ENCODE results near the gene RNF208. TPM values are rescaled to one million over a fixed set of nuclear protein-coding genes. Genes with fewer than 3 reads are reported as not detected.

Gene RNF208
- total RNA-seq, 1 donor from 2014 or later, result 12.1 TPM

DNA sequence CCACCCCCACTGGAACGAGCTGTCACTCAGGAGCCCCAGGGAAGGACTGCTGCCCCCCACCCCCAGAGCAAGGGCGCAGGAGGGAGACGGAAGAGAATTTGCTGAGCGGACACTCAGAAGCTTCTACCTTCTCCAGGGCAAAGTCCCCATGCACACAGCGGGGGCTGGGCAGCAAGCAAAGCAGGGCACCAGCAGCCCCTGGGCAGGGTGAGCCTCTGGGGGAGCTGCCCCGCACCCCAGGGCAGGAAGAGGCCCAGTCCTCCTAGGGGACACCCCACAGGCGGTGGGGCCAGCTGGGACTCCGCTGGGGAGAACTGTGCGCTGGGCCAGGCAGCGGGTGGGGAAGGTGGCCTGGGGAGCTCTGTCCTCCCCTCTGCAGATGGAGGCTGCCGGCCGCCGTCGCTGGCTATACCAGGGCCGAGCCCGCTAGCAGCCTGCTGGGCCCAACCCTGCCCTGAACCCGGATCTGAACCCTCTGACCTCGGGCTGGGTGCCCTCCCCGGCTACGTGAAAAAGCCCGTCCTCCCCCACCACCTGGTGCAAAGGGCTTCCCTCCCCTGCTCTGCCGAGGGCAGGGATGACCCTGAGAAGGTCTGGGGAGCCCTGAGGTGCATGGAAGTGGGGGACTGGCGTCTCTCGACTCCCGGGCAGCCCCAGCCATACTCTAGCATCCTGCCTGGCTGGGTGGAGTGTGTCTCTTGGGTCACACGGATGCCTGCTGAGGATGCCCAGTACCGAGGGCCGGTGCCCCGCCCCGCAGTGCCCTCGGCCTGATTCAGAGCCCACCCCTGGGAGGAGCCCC lies 8.1 kb upstream of the RNF208 start:
- TF ChIP-seq CTCF (conservative IDR thresholded peaks at IDR 0.05), result no peak
- Mint-ChIP-seq H3K27ac (no peak overlapping the region), H3K4me1 (ENCODE audit: unreplicated experiment) (peaks cover 5% of the 10 kb centered on the region)

DNA sequence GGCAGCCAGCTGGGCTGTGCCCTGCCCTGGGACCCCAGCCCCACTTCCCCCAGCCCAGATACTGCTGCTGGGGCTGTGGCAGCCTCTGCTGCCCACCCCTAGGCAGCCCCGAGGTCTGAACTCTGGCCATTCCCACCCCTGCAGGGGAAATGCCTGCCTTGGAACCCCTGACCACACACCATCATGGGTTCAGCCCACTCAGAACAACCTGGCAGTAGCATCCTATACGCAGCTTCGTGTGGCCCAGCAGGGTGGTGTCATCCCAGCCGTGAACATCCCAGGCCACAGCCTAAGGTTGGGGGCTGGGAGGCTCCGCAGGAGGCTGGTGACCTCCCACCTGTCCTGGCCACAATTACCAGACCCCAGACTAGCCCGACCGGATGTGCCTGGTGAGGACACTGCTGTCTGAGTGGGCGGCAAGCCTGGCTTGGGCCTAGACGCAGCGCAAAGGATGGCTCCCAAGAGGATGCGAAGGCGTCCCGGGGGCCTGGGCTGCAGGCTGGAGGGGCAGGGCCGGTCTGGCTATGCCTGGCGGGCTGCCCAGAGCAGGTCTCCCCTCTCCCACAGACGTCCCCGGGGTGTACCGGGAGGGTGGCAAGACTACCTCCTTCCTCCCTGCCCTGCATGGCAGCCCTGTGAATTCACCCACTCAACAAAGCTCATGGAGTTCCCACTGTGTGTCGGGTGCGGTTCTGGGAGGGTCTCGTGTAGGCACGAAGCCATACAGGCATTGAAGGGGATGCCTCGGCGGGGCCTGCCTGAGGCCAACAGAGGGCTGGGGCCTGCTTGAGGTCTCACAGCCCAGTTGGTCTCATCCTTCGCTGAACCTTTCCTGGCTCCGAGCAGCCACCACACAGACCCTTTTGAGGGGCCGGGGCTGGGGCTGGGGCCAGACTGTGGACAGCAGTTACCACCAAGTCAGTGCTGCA lies 7.2 kb upstream of the RNF208 start:
- Mint-ChIP-seq H3K27ac (no peak overlapping the region), H3K36me3 (no peaks in the 10 kb centered on the region), H3K4me1 (ENCODE audit: unreplicated experiment) (peaks cover 5% of the 10 kb centered on the region), H3K4me3 (no peak overlapping the region), H3K9me3 (no peaks in the 10 kb centered on the region), H3K27me3 (peaks cover 3% of the 10 kb centered on the region)
- no peak for TF ChIP-seq CTCF (conservative IDR thresholded peaks at IDR 0.05)
- DNase-seq (ENCODE audit: extremely low spot score, unreplicated experiment), result no peak

More for the DNA sequence above, 8.1 kb upstream of the RNF208 start:
- DNase-seq (ENCODE audit: extremely low spot score, unreplicated experiment), result no peak
- Mint-ChIP-seq H3K27me3 (peaks cover 3% of the 10 kb centered on the region), H3K36me3 (no peaks in the 10 kb centered on the region), H3K9me3 (no peaks in the 10 kb centered on the region), H3K4me3 (no peak overlapping the region)

DNA sequence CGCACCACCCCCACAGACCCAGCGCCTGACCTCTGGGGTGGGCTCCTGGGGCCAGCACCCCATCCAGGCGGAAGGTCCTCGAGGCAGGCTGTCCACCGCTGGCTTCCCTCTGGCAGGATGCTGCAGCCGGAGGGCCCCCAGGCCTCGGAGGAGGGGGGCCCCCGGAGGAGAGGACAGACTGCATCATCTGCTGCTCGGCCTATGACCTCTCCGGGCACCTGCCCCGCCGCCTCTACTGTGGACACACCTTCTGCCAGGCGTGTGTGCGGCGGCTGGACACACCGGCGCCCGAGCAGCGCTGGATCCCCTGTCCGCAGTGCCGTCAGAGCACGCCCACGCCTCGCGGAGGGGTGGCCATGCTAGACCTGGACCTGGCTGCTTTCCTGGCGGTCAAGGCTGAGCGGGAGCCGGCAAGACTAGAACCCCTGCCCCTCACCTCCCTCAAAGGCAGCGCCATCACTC lies 6.5 kb upstream of the RNF208 start:
- Mint-ChIP-seq H3K4me3 (no peak overlapping the region), H3K9me3 (no peaks in the 10 kb centered on the region), H3K27me3 (peaks cover 3% of the 10 kb centered on the region), H3K27ac (no peak overlapping the region), H3K4me1 (ENCODE audit: unreplicated experiment) (peaks cover 5% of the 10 kb centered on the region), H3K36me3 (no peaks in the 10 kb centered on the region)
- DNase-seq (ENCODE audit: extremely low spot score, unreplicated experiment), result no peak
- no peak for TF ChIP-seq CTCF (conservative IDR thresholded peaks at IDR 0.05)

GRCh38 chr9:137227853-137228505 lies 5.9 kb upstream of the RNF208 start:
- Mint-ChIP-seq H3K4me3 (peak overlapping the region; percentile 75), H3K9me3 (no peaks in the 10 kb centered on the region), H3K27me3 (peaks cover 3% of the 10 kb centered on the region), H3K36me3 (no peaks in the 10 kb centered on the region), H3K4me1 (ENCODE audit: unreplicated experiment) (peaks cover 5% of the 10 kb centered on the region), H3K27ac (peak overlapping the region; percentile 91)
- no peak for TF ChIP-seq CTCF (conservative IDR thresholded peaks at IDR 0.05)
- DNase-seq (ENCODE audit: extremely low spot score, unreplicated experiment), result no peak

DNA sequence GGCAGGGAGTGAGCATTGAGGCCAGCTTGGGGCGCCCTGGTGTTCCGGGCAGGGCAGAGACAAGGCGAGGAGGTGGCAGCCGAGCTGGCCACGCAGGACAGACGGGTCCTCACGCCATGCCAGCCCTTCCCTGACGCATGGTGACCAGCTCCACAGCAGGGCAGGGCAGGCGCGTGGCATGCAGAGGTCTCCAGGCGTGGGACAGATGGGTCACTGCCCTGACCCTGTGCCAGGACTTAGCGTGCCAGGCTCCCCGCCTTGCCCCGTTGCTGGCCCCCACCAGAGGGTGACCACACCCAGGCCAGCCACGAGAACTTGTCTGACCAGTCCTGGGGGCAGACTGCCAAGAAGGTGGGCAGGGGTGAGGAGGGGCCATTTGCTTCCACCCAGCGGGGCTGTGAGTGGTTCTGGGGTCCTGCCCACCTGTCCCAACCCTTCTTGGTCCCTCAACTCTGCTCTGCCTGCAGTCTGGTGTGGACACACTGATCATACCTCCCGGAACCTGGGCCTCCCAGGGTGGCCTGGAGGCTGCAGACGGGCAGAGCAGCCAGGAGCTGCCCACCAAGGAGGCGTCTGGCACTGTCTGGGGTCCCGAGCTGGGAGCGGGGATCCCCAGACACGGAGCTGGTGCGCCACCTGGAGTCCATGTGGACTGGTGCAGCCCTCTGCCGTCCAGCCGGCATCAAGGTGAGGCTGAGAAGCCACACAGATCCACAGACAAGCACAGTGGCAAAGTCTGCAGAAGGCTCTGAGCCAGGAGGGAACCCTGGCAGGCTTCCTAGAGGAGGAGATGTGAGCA lies 5.2 kb upstream of the RNF208 start, which contains the start of gene RNF224:
Gene RNF224, plus strand, starts transcription at position 449 of the 799 bp plus-strand sequence. CDS start 834 bp downstream, outside the sequence.
- DNase-seq (ENCODE audit: extremely low spot score, unreplicated experiment), result peak; percentile 87
- no peaks in the 10 kb centered on the region for H3K9me3 Mint-ChIP-seq
- H3K4me3 Mint-ChIP-seq, result peak within 1 kb of the TSS; percentile 75
- H3K27ac Mint-ChIP-seq, result peak within 1 kb of the TSS; percentile 91
- peaks cover 5% of the 10 kb centered on the region for H3K4me1 Mint-ChIP-seq (ENCODE audit: unreplicated experiment)
- peaks cover 3% of the 10 kb centered on the region for H3K27me3 Mint-ChIP-seq
- peak; percentile 92 for TF ChIP-seq CTCF (conservative IDR thresholded peaks at IDR 0.05)
- no peaks in the 10 kb centered on the region for H3K36me3 Mint-ChIP-seq

Measured in type B pancreatic cell (in vitro differentiated cells).